Mesenteric fat pad (tissue), 1 donor: ENCODE data around the gene TIMM50. TPM values are rescaled to one million over a fixed set of nuclear protein-coding genes. Genes with fewer than 3 reads are reported as not detected.

ENCODE experiments used
- DNase-seq: peaks from one replicate; pipeline ENCODE4 v3.0.0-alpha.2; 2020; ENCODE audit warnings: low spot score
- total RNA-seq: library from RNA; stranded (reverse); fragmentation: NEBNext Ultra II Directional; extraction: Animal tissue kit (Norgen Biotek cat#: 25700); gene quantifications from one replicate; pipeline ENCODE4 v1.2.1, GENCODE V29; 2021
- donor health status: DM: yes; HTN: yes; CAD: no.

Gene TIMM50
- total RNA-seq, 1 donor from 2014 or later: 58.4 TPM

DNA sequence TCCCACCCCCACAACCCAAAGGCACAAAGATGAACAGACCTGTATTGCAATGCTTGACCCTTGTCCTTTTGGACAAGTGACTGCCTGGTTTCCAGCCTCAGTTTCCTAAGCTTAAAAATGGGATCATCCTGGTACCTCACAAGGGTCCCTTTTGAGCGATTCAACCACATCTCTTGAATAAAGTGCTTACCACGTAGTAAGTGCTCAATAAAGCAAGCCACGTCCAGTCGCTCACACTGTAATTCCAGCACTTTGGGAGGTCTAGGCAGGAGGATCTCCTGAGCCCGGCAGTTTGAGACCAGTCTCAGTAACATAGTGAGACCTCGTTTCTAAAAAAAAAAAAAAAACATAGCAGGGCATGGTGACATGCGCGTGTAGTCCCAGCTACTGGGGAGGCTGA, 19.3 kb downstream of the TIMM50 start:
- DNase-seq: no peak

DNA sequence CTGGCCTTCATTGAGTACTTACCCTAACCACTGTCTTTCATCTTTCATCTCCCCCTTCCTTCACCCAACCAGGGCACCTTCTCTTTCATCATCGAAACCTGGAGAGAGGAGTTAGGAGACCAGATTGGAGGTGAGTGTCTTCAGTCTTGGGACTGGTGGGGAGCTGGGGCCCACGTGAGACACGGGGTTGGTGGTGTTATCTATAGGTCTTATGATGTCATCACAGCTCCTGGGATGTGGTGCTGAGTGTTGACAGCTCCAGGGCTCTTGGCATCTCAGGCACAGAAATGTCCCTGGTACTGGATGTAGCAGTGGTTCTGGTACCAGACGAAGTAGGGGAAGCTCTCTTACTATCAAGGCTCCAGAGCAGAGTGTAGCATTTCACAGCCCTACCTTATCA, 19.9 kb downstream of the TIMM50 start:
- DNase-seq: no peak

DNA sequence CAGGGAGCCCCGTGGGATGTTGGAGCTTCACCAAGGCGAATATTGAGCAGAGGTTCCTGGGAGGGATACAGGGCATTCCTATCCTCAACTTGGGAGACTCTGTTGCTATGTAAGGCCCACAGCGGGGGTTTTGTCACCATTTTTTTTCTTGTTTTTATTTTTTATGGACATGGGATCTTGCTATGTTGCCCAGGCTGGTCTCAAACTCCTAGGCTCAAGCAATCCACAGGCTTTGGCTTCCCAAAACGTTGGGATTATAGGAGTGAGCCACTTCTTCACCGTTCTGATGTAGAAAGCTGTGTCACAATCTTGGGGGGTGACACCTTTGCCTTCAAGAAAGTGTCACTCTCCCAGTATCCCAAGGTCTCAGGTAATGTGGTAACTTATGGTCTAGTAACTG, 20.7 kb downstream of the TIMM50 start:
- no peak for DNase-seq

DNA sequence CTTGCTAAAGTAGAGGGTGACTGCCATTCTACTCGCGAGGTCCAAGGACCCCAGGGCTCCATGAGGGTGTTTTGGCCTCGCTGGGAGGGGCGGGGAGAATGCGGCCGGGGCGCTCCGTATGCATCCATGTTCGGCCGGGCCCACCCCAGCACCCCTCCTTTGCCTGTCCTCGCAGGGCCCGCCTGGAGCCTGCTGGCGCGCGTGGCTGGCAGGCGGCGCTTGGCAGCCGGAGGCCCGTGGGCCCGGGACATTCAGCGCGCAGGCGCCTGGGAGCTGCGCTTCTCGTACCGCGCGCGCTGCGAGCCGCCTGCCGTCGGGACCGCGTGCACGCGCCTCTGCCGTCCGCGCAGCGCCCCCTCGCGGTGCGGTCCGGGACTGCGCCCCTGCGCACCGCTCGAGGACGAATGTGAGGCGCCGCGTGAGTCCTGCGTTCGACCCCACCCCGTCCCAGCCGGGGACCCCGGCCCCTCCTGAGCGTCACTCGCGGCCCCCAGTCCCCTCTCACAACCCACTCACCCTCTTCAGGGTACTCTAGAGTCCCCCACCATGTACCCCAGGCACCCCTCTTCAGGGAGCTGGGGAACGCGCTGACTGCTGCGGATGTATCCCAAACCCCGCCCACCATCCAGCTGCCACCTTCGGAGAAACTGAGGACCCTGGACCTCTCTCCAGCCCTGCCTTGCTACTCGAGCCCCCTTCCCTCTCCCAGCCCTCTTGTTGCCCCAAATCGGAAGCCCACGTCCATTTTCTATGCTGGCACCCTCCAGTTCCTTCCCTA, 22.2 kb downstream of the TIMM50 start:
- DNase-seq: no peak

DNA sequence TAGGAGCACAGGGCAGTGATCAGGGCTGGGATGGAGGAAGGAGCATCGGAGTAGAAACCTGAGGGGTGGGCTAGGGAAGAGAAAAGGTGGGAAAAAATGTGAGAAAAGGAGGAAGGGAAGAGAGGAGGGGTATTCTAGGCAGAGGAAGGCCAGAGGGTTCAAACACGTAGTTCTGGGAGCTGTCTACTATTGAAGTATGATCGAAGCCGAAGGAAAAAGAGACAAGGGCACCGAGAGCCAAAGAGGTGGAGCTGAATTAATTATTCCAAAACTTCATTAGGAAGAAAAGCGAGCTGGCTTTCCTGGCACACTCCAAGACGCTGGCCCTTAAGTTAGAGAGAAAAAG, 25.9 kb downstream of the TIMM50 start:
- DNase-seq: no peak

DNA sequence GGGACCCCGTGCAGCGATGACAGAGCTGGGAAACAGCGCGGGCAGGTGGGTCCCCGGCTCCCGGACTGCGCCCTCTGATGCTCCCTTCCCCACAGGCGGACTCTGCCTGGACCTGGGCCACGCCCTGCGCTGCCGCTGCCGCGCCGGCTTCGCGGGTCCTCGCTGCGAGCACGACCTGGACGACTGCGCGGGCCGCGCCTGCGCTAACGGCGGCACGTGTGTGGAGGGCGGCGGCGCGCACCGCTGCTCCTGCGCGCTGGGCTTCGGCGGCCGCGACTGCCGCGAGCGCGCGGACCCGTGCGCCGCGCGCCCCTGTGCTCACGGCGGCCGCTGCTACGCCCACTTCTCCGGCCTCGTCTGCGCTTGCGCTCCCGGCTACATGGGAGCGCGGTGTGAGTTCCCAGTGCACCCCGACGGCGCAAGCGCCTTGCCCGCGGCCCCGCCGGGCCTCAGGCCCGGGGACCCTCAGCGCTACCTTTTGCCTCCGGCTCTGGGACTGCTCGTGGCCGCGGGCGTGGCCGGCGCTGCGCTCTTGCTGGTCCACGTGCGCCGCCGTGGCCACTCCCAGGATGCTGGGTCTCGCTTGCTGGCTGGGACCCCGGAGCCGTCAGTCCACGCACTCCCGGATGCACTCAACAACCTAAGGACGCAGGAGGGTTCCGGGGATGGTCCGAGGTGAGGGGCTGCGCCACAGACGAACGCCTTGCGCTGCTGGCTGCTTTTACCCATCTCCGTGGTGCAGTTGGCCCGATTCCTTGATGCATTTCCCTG, 26.5 kb downstream of the TIMM50 start:
- no peak for DNase-seq

DNA sequence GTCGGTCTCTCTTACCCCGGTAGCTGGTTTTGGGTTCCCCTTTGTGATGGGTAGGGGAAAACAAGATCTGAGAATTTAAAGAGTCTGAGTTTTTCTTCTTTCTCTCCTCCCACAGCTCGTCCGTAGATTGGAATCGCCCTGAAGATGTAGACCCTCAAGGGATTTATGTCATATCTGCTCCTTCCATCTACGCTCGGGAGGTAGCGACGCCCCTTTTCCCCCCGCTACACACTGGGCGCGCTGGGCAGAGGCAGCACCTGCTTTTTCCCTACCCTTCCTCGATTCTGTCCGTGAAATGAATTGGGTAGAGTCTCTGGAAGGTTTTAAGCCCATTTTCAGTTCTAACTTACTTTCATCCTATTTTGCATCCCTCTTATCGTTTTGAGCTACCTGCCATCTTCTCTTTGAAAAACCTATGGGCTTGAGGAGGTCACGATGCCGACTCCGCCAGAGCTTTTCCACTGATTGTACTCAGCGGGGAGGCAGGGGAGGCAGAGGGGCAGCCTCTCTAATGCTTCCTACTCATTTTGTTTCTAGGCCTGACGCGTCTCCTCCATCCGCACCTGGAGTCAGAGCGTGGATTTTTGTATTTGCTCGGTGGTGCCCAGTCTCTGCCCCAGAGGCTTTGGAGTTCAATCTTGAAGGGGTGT, 27.2 kb downstream of the TIMM50 start:
- DNase-seq: no peak

DNA sequence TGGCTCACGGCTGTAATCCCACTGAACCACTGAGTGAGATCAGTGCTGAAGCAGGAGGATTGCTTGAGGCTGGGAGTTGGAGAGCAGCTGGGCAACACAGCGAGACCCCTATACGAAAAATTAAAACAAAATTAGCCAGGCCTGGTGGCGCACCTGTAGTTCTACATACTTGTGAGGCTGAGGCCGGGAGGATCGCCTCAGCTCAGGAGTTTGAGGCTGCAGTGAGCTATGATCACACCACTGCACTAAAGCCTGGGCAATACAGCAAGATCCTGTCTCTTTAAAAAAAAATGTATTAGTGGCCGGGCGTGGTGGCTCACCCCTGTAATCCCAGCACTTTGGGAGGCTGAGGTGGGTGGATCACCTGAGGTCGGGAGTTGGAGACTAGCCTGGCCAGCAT, 28.0 kb downstream of the TIMM50 start:
- DNase-seq: no peak

DNA sequence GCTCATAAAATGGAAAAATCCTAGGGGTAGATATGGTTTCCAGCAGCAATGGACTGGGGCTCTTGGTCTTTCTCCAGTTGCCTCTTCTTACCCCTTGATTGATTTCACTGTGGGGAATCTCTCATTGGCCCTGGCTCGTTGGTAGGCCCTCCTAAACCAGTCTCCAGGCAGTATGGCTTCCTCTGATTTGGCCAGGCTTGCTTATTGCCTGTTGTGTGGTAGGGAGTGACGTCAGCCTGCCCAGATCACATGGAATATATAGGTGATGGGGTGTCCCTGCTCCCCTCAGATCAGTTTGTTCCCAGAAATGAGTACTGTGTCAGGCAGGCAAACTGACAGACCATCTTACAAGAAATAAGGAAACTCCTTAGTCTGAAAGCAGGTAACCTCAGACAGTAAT, 28.6 kb downstream of the TIMM50 start:
- DNase-seq: no peak

DNA sequence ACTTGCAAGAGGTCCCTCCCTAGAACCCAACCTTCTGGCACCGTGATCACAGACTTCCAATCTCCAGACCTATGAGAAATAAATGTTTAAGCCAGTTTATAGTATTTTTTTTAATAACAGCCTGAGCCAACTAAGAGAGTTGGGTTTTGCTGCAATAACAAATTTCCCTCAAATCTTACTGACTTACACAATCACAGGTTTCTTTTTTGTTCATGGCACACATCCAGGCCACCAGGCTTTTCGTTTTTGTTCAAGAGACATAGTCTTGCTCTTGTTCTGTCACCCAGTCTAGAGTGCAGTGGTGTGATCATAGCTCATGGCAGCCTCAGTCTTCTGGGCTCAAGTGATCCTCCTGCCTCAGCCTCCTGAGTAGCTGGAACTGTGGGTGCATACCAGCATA, 32.4 kb downstream of the TIMM50 start:
- no peak for DNase-seq

DNA sequence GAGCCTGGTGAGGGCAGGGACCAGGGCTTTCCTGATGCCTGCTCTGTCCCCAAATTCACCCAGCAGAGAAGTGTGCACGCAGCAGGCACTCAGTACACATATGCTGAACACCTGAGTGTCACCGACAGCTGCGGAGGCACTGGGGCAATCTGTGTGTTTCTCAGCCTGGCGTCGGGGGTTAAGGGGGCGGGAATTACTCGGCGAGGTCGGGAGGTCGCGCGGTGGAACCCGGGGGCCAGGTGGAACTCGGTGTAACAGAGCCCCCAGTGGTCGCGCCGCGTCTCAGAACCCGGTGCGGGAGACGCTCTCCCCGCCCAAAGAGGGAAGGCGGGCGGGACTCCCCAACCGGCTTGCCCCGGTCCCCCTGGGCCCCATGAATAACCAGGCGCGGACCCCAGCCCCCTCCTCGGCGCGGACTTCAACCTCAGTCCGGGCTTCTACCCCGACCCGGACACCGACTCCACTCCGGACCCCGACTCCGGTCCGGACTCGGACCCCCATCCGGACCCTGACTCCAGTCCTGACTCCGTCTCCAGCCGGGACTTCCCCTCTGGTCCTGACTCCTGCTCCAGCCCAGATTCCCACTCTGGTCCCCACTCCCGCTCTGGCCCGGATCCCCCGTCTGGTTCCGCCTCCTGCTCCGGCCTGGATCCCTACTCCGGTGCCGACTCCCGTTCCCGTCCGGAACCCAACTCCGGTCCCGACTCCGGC, 34.4 kb downstream of the TIMM50 start, which contains the start of gene SELENOV:
TSS of gene SELENOV (plus strand) at position 300 of the 711 bp plus-strand sequence. CDS start at position 374, 74 bp downstream.
- no peak for DNase-seq

DNA sequence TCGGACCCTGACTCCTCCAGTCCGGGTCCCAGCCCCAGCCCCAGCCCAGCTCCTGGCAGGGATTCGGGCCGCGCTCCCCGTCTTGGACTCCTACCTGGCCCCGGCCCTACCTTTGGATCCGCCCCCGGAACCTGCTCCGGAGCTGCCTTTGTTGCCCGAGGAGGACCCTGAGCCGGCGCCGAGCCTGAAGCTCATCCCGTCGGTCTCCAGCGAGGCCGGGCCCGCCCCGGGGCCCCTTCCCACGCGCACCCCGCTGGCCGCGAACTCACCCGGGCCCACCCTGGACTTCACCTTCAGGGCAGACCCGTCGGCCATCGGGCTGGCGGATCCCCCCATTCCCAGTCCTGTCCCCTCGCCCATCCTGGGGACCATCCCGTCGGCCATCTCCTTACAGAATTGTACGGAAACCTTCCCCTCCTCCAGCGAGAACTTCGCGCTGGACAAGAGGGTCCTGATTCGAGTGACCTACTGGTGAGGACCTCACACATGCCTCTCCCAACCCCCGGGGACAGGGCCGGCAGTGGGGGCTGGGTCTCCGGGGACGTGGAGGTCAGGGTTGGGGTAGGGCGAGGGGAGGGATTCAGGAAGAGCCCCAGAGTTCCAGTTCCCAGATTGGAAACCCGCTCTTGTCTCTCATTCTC, 35.0 kb downstream of the TIMM50 start:
- no peak for DNase-seq

DNA sequence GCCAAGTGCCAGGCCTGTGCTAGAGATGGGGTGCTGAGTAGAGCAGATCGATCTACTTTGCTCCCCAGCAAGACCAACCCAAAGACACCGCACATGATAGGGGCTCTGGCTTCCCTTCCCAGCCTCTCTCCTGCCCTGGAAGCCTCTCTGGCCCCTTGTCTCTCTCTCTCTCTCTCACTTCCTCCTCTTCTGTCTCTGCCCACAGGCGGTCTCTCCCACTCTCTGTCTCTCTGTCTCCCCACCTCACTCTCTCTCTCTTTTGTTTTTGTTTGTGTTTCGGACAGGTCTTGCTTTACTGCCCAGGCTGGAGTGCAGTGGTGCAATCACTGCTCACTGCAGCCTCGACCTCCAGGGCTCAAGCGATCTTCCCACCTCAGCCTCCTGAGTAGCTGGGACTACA, 35.6 kb downstream of the TIMM50 start:
- no peak for DNase-seq

DNA sequence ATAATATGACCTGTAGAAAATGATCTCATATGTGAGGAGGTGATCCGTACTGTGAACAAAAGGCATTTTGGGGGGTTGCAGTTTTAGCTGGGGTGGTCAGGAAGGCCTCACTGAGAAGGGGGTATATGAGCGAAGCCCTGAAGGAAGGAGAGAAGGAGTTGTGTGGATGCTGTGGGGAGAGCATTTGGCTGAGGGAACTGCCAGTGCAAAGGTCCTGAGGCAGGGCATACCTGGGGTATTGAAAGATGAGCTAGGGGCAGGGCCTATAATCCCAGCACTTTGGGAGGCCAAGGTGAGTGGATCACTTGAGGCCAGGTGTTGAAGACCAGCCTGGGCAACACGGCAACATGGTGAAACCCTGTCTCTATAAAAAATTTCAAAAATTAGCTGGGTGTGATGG, 36.8 kb downstream of the TIMM50 start:
- DNase-seq: no peak

DNA sequence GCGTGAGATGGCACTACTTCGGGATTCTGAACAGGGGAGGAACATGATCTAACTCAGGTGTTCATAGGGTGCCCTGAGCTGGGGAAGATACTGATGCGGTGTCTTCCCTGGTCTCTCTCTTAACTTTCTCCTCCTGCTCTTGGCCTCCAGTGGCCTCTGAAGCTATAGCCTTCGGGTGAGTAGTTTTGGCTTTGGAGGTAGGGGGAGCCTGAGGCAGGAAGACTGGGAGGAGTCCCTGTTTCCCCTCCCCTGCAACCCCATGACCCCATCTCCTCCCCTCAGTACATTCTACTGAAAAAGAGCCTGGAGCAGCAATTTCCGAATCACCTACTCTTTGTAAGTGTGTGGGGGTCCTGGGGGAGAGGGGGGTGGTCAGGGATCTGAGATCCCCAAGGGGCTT, 37.8 kb downstream of the TIMM50 start:
- DNase-seq: no peak

DNA sequence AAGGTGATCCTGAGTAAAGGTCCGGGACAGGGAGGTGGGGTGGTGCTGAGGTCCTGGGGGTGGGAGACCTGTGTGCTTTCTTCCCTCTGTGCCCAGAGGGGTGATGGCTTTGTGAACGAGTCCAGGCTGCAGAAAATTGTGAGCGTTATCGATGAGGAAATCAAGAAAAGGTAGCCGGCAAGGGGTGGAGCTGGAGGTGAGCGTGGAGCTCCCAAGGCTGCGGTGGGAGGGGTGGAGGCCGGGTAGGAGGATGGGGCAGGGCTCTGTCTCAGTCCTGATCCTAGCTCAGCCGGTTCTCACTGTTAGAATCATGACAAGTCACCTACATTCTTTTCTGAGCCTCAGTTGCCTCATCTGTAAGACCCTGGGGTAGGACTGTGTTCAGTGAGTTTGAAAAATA, 38.3 kb downstream of the TIMM50 start:
- DNase-seq: no peak

DNA sequence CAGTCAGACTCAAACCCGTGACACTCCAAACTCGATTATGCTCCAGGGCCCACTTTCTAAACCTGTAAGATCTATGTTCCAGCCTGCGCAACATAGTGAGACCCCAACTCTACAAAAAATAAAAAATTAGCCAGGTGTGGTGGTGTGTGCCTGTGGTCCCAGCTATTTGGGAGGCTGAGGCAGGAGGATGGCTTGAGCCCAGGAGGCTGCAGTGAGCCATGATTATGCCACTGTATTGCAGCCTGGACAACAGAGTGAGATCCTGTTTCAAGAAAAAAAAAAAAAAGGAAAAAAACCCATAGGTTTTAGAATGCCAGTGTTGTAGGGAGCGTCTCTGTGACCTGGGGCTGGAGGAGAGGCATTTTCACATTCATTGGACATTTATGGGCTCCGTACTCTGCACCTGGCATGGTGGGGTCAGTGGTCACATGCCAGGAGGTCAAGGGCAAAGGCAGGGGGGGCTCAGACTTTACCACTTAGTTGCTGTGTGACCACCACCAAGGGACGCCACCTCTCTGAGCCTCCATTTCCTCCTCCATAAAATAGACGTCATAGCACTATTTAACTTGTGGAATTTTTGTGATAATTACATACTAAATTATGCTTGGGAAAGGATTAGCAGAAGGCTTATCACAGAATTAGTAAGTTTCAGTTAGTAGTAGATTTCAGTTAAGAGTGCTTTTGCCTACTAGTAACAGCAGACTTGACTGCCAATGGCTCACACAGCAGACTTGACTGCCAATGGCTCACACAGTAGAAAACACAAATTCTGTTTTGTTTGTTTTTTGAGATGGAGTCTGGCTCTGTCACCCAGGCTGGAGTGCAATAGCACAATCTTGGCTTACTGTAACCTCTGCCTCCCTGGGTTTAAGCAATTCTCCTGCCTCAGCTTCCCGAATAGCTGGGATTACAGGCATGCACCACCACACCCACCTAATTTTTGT, 40.2 kb downstream of the TIMM50 start:
- no peak for DNase-seq

DNA sequence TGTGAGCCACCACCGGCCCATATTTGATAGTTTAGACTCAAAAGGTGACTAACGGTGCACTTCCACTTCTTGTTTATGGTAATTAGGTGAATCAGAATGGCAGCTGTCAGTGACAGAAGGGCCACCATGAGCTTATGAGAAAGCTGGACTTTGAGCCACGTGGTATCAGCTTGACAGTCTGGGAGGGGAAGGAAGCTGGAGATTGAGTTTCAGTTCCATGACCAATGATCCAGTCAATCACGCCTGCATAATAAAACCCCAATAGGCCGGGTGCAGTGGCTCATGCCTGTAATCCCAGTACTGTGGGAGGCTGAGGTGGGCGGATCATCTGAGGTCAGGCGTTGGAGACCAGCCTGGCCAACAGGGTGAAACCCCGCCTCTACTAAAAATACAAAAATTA, 43.9 kb downstream of the TIMM50 start:
- no peak for DNase-seq

DNA sequence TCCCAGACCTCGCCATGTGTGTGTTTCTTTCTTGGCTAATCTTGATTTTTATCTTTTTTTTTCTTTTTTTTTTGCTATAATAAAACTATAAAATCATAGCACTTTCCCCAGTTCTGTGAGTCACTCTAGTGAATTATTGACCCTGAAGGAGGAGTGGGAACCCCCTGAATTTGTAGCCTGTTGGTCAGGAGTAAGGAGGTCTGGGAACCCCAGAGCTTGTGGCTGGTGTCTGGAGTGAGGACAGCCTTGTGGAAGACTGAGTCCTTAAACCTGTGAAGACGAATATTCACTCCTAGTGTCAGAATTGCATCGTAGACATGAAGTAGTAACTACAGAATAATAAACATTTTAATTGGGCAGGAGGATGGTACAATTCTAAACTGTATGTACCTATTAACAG, 44.6 kb downstream of the TIMM50 start:
- DNase-seq: no peak

DNA sequence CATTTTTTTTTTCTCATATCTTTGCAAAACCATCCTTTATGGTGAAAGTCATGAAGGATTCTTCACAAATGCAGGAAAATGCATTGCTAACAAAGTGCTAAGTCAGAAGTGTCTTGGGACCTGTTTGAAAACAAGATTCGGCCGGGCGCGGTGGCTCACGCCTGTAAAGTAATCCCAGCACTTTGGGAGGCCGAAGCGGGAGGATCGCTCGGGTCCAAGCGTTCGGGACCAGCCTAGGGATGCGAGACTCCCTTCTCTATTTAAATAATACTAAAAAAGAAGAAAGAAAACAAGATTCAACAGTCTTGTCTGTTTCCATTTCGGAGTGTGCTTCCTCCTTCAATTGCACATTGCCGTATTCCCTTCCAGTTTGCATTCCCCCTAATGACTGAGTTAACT, 51.2 kb downstream of the TIMM50 start:
- DNase-seq: no peak
